GM19455 (cell line): Measurements from ENCODE around the gene PRIMA1.

ENCODE experiments used
- ATAC-seq: cut with Tn5 transposase; IDR thresholded peaks from one replicate; pipeline ENCODE4 v1.9.1; 2021; ENCODE audit not compliant: unreplicated experiment

Gene PRIMA1

DNA sequence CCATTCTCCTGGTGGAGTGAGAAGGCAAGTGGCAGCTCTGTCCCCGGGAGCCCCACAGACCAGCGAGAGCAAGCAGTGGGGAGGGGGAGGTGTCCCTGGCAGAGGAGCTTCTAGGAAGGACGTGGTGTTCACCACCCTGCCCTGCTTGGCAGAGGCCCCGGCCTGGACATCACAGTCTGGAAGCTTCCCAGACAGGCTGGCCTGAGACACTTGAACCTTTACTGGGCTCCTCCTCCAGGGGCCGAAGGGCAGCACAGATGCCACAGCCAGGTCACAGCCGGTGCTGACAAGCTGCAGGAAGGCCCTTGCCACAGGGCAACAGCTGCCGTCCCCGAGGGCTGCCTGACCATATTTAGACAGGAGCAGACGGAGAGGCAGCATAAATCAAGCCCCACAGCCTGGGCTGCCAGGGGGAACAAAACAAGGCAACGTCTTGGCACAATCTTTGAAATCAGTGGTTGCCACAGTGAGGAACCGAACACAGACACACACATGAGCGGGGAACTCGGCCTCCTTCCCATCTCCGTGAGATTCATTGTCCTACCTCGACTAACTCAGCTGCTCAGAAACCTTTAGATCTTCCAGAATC, 28.5 kb downstream of the PRIMA1 start:
- ATAC-seq: no peak

DNA sequence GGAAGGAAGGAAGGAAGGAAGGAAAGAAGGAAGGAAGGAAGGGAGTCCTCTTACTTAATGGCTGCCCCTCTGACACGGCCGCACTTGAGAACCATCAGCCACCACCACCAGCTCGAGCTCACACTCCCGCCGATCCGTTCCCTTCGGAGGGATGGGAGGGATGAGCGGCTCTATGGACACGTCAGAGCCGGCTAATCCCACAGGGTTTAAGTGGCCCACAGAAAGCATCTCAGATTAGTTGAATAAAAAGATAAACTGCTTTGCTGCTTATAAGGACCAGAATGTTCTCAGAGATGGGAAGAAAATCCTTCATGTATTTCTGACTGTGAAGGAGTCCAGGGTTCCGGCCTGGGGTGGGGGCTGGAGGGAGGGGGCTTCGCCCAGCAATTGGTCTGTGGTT, 31.1 kb downstream of the PRIMA1 start:
- ATAC-seq: no peak

DNA sequence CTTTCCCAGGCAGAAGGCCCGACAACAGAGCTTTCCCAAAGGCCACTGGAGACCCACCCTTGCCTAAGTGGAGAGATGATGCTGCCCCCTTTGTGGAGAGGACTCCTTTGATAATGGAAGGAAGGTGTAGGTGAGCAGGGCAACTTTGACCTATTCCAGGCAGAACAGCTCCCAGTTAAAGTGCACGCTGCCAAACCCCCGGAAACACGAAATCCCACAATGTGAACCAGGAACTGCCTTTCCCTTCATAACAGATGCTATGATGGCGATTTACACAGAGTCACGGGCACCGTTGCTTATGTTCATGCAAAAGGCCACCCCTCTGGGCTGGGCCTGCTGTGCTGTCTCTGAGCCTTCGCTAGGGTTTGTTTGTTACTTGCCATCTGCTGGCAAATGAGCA, 34.6 kb downstream of the PRIMA1 start:
- ATAC-seq: no peak

DNA sequence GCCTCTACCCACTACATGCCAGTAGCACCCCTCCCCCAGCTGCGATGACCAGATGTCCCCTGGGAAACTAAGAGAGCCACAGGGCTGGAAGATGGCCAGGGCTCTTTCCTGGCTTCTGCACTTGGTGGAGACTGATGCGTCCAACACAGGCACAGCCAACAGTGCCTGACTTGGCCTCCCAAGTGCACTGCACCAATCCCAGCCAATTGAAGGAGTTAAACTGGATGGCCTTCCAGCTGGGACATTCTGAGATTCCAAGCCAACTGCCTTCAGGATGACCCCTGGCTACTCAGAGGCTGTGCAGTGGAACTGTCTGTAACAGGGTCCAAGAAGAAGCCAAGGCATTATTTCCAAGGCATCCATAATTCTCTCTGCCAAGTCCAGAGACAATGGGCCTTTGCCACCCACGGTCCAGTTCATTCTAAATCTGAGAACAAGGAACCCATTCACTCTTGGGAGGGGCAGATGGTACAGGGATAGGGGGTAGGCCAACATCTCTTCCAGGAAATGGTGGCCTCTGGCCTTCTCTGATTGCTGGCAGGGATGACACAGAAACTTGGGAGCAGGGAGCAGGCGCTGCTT, 35.2 kb downstream of the PRIMA1 start:
- ATAC-seq: no peak

DNA sequence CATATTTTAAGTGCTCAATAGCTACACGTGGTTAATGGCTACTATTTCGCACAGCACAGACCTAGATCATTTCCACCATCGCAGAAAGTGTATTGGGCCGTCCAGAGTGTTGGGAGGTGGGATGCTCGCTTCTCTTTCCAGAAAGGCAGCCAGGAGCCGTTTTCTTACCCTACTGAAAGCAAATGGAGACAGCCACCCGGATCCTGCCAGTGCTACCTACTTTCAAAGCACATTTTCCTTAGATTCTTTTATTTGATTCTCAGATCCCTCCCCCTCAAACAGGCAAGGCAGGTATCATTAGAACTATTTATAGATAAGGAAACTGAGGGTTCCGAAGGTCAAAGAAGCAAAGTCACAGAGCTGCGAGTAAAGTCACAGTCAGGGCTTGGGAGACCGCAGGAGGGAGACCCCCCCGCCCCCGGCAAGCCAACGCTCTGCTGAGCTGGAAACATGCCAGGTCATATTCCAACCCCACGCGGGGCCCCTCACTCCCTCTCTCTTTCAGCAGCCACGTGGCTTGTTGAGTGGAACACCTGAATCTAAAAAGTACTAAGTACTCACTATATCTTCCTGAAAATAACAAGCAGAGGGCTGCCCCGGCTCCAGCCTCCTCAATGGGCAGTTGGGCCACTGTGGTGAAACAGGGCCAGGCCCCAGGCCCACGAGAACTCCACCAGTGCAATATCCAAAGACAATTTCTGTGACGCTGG, 36.2 kb downstream of the PRIMA1 start:
- ATAC-seq: no peak

DNA sequence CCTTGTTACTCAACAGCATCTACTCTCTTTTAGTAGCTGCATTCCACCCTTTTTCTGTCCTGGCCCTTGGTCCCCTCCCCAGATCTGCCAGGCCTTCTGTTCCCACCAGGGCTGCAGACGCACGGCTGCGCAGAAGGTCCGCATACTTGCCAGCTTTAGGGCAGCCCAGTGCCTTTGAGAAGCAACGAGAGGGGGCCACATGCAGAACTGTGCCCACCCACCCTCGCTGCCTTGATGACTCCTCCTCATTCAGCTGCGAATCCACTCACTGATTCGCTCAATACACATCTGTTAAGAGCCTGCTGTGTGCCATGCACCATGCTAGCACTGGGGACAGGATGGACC, 39.2 kb downstream of the PRIMA1 start:
- ATAC-seq: no peak

DNA sequence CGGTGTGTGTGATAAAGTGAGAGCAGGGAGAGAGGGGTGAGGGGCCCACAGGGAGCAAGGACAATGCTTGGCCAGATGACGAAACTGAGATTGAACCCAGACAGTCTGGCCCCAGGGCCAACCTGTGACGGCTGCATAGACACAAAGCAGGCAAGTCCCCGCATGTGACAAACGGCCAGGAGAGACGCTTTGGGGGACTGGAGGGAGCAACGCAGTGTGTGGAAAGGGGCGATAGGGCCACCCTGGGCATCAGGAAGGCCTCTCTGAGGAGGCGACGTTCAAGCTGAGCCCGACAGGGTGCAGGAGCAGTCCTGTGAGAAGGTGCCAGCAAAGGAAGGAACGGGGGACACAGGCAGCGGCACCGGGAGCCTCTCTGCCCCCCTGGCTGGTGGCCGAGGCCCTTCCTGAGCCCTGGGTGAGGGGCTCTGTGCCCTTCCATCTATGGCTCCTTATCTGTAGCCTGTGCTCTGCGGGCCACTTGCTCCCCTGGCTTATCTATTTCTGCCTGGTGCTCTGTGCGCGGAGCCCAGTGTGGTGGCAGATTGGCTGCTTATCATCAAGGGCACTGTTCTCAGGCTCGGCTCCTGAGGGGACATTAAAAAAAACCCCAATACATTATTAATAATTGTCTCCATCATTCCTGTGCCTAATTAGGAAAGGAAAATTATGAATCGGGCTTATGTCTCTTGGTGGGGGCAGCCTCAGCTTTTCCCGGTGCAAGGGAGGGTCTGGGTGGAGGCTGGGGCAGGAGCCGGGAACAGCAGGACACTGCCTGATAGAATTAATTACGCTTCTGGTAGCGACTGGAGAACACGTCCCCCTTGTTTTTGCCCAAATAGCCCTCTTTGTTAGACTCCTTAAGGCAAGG, 39.8 kb downstream of the PRIMA1 start:
- no peak for ATAC-seq

DNA sequence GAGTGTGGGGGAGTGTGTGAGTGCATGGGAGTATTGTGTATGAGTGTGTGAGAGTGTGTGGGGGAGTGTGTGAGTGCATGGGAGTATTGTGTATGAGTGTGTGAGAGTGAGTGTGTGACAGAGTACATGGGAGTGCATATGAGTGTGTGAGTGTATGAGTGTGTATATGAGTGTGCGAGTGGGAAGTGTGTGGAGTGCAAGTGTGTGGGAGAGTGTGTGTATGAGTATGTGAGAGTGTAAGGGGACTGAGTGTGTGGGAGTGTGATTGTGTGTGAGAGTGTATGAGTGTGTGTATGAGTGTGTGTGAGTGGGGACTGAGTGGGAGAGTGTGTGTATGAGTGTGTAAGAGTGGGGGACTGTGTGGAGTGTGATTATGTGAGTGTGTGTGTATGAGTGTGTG, 40.7 kb downstream of the PRIMA1 start:
- no peak for ATAC-seq

DNA sequence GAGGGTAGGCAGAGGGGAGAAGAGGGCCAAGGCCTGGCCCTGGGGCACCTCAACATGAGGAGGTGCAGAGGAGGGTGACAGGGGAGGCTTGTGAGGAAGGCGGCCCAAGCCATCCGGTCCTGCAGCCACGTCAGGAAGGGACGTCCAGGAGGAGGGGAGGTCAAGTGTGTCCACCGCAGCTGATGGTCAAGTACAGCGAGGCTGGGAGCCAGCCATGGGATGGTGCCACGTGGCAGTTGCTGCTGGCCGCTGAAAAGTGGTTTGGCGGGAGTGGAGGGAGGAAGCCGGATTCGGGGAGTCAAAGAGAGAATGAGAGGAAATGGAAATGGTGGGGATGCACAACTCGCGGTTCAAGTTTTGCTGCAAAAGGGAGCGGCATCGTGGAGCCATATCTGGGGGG, 41.2 kb downstream of the PRIMA1 start:
- no peak for ATAC-seq

DNA sequence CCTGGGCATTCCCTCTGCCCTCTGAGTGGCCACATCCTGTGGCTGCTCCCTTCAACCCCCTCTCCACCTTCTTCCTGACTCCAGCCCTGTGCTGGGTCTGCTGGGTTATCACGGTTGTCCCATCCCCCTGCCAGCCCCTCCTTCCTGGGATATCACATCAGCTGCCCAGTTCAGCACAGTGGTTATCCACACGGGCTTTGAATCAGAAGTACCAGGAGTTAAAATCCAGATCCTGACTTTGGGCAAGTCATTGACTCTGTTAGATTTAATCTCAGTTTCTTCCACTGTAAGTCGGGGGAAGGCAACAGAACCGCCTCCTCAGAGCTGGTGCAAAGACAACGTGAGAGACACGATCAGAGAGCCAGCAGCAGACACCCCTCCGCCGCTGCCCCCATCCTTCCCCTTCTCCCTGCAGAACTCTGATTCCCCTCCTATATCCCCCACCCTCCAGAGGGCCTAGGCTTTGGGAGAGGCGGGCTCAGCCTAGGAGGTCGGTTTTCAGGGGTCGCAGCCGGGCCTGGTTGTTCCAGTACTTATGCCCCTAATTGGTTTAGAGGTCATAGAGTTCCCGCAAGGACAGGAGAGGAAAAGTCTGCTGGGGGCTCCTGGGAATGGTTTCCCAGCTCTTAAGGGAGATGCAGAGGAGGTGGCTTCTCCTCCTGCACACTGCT, 42.5 kb downstream of the PRIMA1 start:
- ATAC-seq: no peak

DNA sequence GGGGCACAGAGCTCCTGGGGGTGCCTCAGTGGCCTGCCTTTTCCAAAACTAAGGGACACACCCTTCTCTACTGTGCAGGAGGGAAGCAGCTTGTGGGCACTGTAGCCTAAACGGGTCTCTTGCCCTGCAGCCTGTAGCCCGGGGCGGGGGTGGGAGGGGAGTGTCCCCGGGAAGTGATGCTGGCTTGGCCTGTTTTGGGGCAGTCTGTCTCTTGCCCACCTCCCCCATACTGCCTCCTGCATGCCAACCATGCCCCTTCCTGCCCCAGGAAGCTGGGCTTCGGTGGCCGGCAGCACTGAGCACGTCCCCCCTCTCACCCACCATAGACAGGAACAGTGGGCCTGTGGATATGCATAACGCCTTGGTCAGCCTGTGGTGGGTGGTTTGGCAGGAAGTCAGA, 43.4 kb downstream of the PRIMA1 start:
- no peak for ATAC-seq

DNA sequence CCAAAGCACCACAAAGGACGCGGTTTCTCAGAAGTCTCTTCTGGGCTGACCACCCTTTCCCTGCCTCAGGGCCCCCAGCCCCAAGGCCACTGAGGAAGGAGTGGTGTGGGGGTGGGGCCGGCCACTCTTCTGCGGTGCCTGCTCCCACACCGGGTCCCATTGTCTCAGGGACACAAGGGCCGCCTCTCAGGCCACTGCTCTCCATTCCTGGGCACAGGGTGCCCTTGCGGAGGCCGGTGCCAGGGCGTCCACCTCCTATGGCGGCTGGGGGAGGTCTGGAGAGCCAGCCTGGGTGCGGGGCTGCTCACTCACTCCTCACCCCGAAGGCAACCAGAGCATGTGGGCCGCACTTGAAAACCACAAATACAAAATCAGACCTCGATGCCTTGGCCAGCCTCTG, 44.1 kb downstream of the PRIMA1 start:
- no peak for ATAC-seq

DNA sequence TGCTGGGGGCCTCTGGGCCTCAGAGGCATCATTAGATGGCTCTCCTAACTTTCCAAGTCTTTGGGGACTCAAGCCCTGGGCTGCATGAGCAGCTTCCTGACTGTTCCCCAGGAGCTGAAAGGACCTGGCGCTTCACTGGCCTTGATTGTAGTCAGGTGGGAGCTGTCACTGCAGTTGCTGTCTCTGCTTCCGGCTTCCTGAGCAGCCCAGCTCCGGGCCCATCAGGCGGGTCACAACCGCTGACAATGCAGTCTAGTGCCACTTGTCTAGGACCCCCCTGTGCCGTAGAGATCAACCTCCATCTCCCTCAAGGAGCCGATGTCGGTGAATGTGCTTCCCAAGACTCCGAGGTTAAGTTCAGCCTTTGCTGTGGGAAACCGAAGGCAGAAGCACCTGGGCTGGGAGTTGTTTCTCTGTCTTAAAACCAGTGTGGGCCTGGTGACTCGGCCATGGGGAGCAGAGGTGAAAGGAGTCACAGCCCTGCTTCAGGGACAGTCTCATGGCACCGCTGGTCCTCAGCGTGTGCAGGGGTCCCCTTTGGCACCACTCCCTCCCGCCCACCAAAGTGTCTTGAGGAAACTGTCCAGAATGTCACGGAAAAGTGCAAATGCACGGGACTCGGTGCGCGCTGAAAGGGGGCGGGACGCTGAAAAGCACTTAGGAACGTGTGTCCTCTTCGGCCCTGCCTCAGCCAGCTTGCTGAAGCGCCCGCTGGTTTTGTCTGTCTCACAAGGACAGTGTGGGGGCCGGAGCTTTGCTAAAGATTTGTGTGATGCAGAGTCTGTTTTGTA, 44.8 kb downstream of the PRIMA1 start:
- ATAC-seq: no peak

DNA sequence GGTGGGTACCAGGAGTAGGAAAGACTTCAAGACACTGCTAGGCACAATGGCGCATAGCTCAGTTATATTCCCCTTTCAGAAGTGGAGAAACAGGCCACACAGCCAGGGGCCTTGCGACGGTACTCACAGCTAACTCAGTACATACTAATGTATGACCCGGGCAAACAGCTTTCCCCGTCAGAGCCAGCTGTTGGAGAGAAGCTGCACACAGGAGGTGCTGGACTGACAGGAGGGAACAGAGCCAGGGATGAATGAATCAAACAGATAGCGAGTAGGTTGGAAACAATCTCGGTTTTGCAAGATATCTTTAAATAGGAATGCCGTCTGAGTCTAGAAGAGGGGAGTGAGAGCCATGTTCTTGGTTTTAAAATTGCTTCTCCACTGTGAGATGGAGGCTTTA, 45.5 kb downstream of the PRIMA1 start:
- no peak for ATAC-seq

DNA sequence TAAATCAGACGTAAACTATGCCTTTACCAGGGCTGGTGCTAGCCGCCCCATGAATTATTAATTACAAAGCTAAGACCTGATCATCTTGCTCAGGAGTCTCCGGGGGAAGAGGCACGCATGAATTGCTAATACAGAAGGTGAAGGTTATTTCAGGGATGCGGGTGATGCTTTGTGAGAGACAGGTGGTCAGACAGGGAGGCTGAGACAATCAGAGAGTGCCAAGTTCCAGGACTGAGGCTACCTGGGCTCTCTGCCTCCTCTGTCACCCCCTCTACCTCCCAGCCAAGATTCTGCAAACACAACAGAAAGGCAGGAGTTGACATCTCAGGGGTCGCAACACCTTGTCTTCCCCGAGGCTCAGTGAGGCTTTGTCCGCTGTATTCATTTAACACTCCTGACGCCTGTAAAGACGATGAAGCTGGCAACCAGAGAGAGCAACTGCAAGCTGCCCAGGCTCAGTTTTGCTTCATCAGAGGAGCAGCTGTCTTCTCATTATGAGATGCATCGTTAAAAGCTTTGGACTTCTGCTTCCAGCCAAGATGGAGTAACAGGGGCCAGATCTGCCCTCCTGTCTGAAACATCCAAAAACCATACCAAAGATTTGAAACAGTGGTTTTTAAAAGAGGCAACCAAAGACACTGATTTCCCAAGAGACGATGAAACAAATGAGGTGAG, 46.6 kb downstream of the PRIMA1 start:
- no peak for ATAC-seq

DNA sequence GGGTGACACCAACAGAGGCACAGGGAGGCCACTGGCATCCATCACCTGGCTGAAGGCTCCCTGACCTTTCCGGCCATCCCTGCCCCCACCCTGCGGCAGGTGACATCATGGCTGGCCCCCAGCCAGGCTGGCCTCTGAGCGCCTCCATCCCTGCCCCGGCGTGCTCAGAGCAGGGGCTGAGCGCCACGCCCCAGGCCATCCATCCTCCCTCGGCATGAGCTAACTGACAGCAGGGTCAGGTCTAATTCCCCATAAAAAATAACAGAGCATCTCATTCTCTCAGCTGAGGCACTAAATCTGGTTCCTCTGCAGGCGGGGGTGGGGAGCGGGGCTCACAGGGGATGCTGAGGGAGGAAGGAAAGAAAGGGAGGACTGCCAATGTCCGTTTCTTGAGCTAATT, 50.7 kb downstream of the PRIMA1 start:
- ATAC-seq: no peak

DNA sequence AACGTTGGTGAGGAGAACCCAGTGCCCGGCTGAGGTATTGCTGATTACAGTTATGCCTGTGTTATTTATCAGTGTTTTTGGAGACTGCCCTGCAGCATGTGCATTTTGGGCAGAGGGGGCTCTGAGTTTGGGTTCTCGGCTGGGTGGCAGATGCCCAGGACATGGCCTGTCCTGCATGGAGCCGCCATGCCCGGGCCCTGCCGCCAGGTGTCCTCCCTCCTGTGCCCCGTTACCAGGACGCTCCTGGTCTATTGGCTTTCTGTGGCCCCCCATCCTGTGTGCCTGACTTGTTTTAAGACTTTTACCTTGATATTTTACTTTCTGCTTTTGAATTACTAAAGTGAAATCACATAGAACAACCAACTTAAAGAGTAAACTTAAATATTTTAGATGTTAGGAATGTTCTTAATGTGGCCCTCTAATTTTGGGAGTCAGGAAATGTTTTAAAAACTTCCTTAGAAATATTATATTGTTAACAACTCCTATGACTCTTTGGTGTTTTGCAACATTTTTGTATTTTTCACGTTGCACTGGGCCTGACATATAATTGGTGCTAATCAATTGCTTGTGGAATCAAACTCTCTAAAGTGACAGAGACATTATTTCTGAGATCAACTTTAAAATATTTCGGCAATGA, 51.8 kb downstream of the PRIMA1 start:
- no peak for ATAC-seq

DNA sequence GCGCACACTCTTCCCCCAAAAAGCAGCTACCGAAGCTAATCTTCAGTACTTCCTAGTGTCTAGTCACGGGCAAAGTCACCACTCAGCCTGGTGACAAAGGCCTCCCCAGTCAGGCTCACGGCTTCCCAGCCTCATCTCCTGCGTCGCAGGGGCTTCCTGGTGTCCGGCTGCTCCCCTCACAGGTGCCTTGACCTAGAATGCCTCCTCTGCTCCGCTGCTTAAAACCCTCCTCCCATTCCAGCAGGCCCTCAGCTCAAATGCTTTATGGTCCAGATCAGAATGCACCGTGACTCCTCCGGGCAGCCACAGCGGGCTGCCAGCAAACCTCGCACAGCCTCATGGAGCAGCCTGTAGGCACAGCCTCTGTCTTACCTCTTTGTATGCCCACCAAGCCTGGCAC, 53.1 kb downstream of the PRIMA1 start:
- no peak for ATAC-seq

DNA sequence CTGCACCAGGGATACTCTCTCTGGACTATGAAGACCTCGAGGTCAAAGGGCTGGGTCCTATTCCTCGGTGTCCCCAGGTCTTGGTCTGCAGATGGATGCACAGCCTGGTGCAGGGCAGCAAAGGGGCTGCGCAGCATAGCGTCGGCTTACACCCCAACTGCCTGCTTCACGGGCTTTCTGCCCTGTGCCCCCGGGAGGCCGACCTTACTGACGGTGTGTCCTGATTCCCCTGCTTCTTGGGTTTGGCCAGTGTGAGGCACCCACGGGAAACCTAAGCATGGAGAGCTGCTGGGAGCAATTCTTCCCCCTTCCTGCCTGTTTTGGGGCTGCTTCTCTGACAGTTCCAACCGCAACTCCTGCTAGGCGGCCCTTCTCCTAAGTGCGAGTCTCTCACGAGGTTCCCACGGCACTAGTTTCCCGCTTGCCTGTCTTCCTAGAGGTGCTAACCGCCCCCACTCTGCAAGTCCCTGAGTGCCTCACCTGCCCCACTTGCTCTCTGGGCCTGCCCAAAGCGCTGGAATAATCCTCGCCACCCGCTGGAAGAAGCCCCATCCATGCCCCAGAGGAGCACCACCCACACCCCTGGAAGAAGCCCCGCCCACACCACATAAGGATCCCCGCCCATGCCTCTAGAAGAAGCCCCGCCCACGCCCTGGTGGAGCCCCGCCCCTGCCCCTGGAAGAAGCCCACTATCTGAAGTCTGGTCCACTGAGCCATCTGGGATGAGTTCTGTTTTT, 54.0 kb downstream of the PRIMA1 start:
- ATAC-seq: no peak
